Cardiac fibroblast (primary cell): ENCODE measurements around the gene PCDHA1.

Source experiments
- DNase-seq, 2 donors: peaks; one replicate each; pipeline versions ENCODE4 v3.0.0 to v3.0.0-alpha.2; 2010; ENCODE audit warnings: low read depth in 2 of 2
- H3K4me3 ChIP-seq, 2 donors: replicated peaks in 1 of 2; 1 replicate in 1 of 2; 2 replicates in 1 of 2; pipeline ENCODE4 v1.5.1; 2011; ENCODE audit warnings: low read depth in 2 of 2, low read length in 2 of 2, mild to moderate bottlenecking in 2 of 2, moderate library complexity in 1 of 2
- TF ChIP-seq, protein P1 (sequence below): IDR thresholded peaks from one replicate; pipeline ENCODE4 v1.5.1; 2011; ENCODE audit warnings: low read depth, mild to moderate bottlenecking, low read length, inconsistent platforms

Gene PCDHA1

DNA sequence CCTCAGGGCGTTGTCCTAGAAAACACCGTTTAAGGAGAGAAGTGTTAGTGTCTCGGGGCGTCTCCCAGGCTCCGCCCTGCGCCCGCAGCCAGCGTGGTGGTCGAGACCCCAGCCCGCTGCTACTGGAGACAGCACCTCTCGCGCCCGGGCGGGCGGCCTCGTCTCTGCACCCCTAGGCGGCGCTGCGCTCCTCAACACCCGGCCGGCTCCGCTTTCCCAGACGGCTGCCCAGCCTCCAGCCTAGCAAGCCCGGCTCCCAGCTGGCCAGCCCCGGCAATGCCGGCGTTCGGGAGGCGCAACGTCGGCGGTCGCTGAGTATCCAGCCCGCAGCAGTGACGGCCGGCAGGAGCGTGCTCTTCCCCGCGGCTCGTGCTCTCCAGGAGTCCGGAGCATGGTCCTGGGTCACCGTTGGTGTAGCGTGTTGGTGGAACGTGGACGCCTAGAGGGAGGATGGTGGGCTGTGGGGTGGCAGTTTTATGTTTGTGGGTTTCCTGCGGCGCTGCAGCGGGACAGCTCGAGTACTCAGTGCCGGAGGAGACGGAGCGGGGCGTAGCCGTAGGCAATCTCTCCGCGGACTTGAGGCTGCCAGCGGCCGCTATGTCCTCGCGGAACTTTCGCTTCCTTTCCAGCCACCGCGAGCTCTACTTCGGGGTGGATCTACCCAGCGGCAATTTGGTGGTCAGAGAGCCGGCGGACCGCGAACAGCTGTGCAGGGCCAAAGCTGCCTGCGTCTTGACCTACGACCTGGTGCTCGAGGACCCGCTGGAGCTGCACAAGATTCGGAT is 140.7 kb downstream of the PCDHA1 start:
- DNase-seq, result peak; percentile 44 to 58
- peak overlapping the region; percentile 31 to 53 for H3K4me3 ChIP-seq
- TF ChIP-seq, protein P1, sequence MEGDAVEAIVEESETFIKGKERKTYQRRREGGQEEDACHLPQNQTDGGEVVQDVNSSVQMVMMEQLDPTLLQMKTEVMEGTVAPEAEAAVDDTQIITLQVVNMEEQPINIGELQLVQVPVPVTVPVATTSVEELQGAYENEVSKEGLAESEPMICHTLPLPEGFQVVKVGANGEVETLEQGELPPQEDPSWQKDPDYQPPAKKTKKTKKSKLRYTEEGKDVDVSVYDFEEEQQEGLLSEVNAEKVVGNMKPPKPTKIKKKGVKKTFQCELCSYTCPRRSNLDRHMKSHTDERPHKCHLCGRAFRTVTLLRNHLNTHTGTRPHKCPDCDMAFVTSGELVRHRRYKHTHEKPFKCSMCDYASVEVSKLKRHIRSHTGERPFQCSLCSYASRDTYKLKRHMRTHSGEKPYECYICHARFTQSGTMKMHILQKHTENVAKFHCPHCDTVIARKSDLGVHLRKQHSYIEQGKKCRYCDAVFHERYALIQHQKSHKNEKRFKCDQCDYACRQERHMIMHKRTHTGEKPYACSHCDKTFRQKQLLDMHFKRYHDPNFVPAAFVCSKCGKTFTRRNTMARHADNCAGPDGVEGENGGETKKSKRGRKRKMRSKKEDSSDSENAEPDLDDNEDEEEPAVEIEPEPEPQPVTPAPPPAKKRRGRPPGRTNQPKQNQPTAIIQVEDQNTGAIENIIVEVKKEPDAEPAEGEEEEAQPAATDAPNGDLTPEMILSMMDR, result peak; percentile 53

DNA sequence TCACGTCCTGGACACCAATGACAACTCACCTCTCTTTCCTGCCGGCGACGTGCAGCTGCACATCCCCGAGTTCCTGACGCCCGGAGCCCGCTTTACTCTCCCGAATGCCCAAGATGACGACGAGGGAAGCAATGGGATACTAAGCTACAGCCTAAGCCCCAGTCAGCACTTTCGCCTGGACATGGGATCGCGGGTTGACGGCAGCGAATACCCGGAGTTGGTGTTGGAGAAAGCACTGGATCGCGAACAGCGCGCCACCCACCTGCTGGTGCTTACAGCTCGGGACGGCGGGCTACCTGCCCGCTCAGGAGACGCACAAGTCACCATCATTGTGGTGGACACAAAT is 141.3 kb downstream of the PCDHA1 start:
- DNase-seq, result no peak
- TF ChIP-seq, protein P1, result no peak
- H3K4me3 ChIP-seq, result peak overlapping the region; percentile 31 to 53

DNA sequence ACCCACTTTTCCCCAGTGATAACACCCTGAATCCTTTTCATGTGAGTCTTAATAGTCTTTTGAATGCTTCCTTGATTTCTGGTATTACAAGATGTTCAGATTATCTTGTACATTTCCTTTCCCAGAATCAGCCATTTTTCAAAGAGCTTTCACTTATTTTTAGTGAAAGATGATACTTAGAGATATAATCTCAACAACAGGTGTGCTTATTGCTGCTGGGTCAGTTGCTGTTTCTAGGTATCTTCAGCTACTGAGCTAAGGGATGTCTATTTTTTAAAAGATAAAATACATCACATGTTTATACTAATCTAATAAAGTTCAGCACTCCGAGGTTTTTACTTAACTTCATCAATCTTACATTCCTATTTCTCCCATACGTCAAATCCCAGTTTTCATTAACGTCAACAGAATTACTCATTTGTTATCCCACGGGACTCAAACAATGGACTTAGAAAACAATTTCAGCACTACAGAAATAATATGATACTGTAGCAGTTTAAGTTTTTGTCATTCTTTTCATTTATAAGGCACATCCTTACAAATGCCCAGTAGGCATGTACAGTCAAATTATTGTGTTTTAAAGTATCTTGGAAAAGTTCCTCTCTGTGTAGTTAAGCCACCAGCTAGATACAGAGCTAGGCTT is 149.1 kb downstream of the PCDHA1 start:
- H3K4me3 ChIP-seq, result no peak overlapping the region
- peak in 1 of 2 donors; percentile 5 for DNase-seq
- TF ChIP-seq, protein P1, result no peak

DNA sequence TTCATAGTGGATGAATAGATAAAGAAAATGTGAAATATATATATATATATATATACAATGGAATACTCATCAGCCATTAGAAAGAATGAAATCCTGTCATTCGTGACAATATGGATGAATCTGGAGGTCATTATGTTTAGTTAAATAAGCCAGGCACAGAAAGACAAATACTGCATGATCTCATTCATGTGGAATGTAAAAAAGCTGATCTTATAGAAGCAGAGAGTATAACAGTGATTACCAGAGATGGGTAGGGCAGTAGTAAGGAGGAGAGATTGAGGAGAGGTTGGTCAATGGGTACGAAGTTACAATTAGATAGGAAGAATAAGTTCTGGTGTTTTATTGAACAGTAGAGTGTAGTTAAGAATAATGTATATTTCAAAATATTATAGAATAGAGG is 160.6 kb downstream of the PCDHA1 start:
- no peak for DNase-seq
- H3K4me3 ChIP-seq, result no peak overlapping the region
- TF ChIP-seq, protein P1, result no peak

DNA sequence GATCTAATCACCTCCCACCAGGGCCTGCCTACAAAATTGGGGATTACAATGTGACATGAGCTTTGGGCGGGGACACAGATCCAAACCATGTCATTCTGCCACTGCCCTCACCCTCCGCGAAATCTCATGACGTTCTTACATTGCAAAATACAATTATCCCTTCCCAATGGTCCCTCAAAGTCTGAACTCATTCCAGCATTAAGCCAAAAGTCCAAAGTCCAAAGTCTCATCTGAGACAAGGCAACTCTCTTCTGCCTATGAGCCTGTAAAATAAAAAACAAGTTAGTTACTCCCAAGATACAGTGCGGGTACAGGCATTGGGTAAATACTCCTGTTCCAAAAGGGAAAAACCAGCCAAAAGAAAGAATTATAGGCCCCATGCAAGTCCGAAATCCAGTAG is 165.7 kb downstream of the PCDHA1 start:
- no peak overlapping the region for H3K4me3 ChIP-seq
- DNase-seq, result no peak
- TF ChIP-seq, protein P1, result no peak

DNA sequence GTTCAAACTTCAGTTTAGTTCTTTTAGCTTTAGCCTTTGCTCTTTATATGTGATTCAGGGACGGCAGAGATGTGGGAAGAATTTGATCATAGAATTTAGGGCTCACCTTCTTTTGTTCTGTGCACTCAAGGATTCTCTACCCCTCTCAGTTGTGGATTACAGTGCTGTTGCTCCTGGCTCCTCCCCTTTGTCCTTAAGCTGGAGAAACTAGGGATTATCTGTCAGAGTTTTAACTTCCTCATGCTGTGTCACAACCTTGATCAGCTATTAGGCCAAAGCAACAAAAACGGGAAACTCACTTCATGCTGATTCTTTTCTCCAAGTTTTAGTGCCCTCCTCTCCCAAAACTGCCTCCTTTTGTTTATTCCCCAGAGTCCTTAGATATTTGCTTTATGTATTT is 167.3 kb downstream of the PCDHA1 start:
- no peak for DNase-seq
- no peak overlapping the region for H3K4me3 ChIP-seq
- TF ChIP-seq, protein P1, result no peak
